Activated effector memory CD4-positive, alpha-beta T cell treated with anti-CD3 and anti-CD28 coated beads, Interleukin-2, amount 50 U/mL, for 16 hours (primary cell): ENCODE data around the gene DCK.

Experiments used
- DNase-seq: peaks from one replicate; pipeline ENCODE4 v3.0.0-alpha.2; 2020

Gene DCK

GRCh38 chr4:71065991-71066510 is 72.6 kb downstream of the DCK start:
- DNase-seq: no peak

- no peak for DNase-seq
Measured at GRCh38 chr4:71066737-71067716, 73.6 kb downstream of the DCK start.

- no peak for DNase-seq
Measured at GRCh38 chr4:71069063-71069462, 75.6 kb downstream of the DCK start.

GRCh38 chr4:71070015-71070414 is 76.6 kb downstream of the DCK start:
- DNase-seq: no peak

GRCh38 chr4:71074452-71075299 is 81.2 kb downstream of the DCK start:
- no peak for DNase-seq
